HG02763 (cell line): ENCODE results near the gene ZNF827.
A peak's percentile ranks its signal among the peaks of the same experiment; 100 is the strongest.

ENCODE experiments used
- ATAC-seq: cut with Tn5 transposase; IDR thresholded peaks from one replicate; pipeline ENCODE4 v1.9.1; 2021; ENCODE audit warnings: mild to moderate bottlenecking, moderate library complexity; ENCODE audit not compliant: unreplicated experiment

ZNF827 gene

DNA sequence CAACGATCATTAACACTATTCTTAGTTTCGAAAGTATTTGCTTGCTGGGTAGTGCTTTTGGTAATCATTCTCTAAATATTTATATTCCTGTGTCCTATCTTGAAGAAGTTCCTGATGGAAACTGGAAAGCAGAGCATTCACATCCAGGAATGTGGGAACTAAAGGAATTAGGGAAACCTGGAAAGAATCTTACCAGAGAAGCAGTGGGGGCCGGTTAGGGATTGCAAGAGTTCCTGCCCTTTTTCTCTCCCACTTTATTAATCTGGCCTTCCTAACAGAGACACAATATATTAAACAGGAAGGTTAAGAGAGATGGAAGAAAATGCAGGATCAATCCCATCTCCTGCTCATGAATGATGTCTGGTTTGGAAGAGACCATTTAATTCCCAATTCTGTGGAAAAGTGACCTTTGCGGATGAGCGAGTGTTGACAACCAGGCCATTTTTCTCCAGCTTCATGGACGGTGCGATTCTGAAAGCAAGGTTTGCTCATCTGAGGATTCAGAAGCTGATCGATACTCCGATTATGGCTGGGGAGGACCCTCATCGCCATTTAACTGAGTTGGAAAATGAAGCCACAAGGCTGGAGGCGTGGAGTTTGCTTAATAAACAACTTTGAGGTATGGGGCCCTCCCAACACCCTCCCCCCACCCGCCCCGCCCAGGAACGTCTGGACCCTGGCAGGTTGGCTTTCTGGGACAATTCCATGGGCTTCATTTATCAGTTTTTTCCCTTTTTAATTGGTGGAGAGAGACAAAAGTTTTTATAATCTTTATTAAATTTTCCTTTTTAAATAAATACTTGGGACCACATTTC is 206.4 kb downstream of the ZNF827 start:
- ATAC-seq = no peak

DNA sequence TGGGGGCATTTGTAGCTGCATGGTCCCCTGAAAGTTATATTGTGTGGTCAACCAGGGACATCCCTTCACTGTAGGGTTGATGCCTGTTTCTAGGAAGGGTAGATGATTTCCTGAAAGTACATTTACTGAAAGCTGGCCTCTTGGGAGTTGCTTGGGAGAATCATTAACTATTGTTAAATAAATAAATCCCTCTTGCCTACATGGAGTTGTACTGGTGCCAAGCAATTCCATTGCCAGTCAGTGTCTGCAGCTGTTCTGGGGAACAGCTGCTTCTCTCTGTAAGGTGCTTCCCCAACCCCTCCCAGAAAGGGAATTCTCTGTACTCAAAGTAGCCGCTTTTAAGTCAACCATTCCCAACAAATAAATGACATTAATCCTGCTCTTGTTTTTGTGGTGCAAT is 207.6 kb downstream of the ZNF827 start:
- ATAC-seq = no peak

DNA sequence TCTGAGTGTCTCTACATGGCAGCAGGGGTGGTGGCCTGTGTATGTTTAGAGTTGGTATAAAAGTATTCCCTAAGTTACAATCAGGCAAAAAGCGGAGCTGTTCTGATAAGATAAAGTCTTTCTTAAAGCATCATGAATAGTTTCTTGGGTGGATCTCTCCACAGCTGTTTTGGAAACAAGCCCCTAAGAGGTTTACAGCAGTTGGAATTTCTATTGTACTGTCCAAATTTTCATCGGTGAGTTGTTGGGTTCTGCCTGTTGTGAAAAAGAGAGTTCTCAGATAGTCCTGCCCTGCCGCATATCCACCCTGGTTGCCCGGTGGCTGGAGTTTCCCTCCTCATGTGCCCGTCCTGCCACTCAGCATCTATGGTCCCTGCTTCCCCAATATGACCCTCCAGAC is 208.6 kb downstream of the ZNF827 start:
- ATAC-seq = no peak

DNA sequence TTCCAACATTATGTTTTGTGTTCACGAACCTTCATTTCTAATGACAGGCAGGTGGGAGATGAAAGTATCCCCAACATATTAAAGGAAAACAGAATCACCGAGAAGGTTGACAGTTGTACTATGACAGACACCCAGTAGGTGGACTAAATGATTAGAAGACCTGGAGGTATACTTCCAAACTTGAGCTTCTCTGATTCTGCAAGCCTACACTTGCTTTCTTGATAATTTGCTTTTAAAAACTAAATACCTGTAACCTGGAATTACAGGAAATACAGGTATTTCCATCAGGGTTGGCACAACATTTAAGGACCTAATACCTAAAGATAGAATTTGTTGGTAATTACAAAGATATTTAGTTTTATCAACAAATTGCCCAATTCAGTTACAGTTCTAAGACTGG is 215.3 kb downstream of the ZNF827 start:
- no peak for ATAC-seq

DNA sequence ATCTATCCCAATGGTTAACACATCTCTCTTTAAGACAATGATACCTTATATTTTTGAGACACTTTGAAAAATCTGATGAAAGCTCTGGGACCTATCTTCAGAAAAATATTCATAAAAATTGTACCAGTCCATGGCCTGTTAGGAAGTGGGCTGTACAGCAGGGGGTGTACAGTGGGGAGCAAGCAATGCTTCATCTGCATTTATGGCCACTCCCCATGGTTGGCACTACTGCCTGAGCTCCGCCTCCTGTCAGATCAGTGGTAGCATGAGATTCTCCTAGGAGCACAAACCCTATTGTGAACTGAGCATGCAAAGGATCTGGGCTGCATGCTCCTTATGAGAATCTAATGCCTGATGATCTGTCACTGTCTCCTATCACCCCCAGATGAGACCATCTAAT is 216.1 kb downstream of the ZNF827 start:
- no peak for ATAC-seq

DNA sequence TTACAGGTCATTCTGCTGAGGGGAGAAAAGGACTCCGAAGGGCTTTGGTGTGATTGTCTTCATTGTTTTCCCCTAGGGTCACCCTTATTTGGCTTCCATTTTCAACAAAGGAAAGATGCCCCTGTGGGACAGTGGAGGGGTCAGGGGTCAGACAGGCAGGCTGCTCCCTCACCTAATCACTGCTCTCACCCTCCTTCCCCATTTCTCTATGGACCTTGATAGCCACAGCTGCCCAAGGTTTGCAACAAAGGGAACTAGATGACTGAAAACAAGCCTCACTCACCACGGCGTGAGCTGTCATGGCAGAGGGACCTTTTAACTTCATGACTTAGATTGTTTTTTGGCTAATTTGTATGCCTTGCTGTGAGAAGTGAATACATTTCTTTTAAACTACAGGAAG is 218.0 kb downstream of the ZNF827 start:
- ATAC-seq = peak; percentile 25

DNA sequence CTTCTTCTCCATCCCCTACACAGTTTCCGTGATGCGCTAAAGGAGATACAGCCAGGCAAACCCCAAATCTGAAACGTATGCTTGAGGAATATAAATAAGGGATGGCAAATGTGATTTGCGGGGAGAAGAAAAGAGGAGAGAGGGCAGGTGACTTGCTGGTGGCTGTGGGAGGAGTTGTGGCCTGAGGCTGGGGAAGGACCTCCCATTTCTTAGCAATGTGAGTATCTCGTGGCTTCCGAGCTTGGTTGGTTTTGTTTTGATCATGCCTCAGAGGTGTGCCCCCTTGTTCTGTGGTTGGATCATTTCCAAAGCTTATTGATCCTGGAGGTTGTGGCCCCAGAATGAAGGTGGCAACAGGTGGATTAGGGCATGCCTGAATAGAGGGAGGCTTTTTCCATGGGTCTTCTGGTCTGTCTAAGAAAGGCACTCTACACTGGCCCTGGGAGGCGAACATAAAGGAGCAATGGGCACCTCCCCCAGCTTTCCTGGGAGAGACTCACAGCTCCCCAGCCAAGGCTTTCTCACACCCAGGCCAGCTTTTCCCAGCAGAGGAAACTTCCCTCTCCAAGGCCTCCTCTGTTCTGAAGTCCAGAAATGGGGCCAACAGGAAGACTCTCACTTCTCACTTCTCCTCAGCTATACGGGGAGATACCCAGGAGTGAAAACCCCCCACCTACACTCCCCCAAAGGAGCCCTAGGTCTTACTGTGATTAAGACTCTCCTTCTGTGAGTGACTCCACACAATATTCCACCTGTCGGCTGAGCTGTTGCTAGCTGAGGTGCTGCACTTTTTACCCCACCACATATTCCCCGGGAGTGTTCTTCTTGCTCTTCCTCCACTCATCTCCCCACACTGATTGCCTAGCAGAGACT is 218.6 kb downstream of the ZNF827 start:
- peak; percentile 79 for ATAC-seq

DNA sequence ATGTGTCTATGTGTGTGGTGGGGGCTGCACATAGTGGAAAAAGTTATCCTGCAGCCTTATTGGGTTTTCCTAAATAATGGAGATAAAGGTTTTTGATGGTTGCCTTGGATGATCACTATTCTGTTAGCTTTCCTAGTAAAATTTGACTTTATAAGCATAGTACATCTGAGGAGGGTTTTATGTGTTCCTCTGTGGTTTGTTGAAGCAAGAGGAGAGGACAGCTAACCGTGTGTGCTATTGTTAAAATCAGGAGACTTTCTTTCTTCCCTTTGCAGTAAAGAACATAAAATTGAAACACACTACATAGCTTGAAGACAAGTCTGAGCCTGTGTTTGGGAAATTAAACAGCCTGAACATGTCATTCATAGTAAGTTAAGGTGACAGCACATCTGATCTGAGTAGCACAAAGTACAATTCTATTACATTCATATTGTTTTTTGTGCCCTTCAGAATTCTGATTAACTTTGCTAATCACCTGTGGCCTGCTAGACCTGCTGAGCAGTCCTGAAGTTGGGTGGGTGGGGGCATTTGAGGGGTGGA is 221.9 kb downstream of the ZNF827 start:
- no peak for ATAC-seq

DNA sequence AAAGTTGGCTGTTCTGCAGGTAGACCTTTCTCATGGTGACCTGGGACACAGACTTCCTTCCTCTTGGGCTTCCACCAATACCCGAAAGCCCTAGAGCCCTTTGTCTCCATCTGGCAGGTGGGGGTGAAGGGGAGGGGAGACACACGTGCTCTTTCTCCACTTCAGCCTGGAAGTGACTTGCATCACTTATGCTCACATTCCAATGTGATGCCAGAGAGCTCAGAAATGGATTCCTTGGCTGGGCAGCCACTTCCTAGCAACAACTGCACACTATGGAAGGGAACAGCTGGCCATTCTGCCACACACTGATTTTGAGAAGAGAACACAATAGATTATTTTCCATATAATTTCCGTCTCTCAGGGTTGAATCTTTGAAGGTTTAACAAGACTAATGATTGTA is 222.4 kb downstream of the ZNF827 start:
- no peak for ATAC-seq

DNA sequence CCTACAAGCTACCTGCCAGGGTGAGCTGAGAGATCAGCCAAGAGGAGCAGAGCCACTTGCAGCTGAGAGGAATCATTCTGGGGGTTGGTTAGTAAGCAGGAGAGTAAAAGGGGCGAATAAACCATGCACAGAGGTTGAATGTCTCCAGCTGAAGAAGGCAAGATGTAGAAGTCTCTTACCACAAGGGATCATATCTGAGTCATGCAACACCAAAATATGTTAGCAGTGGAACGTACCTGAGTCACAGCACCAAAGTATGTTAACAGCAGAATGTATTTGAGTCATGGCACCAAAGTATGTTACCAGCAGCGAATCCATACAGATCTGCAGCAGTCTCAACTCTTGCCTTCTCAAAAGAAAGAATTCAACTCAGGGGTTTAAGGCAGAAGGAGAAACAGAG is 228.8 kb downstream of the ZNF827 start:
- no peak for ATAC-seq

DNA sequence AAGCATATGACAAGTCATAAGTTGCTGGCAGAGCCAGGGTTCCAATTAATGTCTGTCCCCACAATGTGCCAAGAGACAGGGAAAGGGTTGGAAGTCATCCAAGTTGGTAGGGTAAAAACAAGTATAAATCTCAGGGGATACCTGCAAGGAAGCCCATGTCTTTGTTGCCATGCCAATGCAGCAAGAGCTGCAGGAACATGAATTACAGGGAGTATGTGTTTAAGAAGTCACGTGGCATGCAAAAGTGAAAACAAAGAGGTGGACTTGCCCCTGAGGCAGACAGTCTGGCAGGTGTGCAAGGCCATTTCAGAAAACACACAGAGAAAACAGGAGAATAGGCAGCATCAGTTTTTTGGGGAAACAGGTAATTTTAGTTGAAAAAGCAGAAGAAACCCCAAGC is 229.3 kb downstream of the ZNF827 start:
- ATAC-seq = no peak
